GM12873 (cell line): ENCODE results near the gene LPAR6.

Experiments
- TF ChIP-seq, protein P1 (sequence below): IDR thresholded peaks from 2 replicates; pipeline ENCODE4 v1.5.1; 2012; ENCODE audit warnings: low read depth, mild to moderate bottlenecking, moderate library complexity, low read length, control low read depth; ENCODE audit not compliant: insufficient read depth; ENCODE audit errors: missing control alignments

LPAR6 gene

DNA sequence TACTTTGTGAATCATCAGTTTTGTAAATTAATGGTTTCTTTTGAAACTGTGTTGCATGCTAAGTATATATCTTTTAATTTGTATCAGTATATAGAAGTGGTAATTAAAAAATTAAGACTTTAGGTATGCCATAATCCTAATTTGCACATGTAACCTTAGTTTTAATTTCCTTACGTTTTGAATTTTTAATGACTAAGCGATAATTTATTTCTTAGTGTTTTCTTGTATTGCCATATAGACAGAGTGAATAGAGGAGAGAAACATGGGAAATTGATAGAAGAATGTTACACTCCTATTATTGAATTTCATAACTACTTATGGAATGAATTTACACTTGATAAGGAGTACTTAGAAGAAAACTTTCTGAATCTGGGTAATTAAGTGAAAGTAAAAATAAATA is 29.5 kb downstream of the LPAR6 start:
- TF ChIP-seq, protein P1, sequence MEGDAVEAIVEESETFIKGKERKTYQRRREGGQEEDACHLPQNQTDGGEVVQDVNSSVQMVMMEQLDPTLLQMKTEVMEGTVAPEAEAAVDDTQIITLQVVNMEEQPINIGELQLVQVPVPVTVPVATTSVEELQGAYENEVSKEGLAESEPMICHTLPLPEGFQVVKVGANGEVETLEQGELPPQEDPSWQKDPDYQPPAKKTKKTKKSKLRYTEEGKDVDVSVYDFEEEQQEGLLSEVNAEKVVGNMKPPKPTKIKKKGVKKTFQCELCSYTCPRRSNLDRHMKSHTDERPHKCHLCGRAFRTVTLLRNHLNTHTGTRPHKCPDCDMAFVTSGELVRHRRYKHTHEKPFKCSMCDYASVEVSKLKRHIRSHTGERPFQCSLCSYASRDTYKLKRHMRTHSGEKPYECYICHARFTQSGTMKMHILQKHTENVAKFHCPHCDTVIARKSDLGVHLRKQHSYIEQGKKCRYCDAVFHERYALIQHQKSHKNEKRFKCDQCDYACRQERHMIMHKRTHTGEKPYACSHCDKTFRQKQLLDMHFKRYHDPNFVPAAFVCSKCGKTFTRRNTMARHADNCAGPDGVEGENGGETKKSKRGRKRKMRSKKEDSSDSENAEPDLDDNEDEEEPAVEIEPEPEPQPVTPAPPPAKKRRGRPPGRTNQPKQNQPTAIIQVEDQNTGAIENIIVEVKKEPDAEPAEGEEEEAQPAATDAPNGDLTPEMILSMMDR, result no peak

DNA sequence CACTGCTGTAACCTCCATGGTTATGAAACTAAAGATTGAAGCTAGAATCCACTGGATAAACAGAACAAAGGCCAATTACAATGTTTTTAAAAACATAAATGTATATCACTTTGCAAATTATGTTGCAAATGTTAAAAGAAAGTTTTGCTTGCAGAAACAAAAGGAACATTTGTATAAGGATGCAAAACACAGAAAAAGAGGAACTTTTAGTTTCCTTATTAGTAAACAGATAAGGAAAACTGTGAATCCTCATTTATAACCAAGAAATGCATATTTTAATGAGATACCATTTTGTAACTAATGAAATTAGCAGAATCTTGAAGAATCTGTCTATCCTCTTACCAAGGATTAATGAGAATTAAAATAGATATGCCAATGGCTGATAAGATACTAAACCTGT is 32.3 kb downstream of the LPAR6 start:
- TF ChIP-seq, protein P1, result no peak

DNA sequence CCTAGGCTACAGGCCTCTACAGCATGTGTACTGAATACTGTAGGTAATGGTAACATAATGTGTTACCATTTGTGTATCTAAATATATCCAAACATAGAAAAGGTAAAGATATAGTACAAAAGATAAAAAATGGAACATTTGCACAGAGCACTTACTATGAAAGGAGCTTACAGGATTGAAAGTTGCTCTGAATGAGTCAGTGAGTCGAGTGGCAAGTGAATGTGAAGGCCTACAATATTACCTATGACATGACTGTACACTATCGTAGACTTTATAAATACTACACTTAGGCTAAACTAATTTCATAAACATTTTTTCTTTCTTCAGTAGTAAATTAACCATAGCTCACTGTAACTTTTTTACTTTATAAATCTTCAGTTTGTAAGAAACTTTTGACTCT is 35.1 kb downstream of the LPAR6 start:
- TF ChIP-seq, protein P1, result no peak

DNA sequence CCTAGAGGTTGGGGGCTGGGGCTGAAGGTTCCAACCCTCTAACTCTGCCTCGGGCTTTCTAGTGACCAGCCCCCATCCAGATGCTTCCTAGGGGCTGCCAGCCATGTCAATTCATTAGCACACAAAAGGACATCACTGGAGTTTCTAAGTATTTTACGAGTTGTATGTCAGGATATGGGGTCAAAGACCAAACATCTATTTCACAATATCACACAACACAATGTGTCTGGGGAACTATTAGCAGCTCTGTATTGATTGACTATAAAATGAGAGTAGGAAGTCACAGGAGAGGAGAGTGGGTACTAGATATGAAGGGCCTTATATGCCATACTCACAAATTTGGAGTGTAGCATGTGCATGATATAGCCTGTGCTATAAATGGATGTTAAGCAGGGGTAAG is 42.1 kb downstream of the LPAR6 start:
- TF ChIP-seq, protein P1, result no peak

DNA sequence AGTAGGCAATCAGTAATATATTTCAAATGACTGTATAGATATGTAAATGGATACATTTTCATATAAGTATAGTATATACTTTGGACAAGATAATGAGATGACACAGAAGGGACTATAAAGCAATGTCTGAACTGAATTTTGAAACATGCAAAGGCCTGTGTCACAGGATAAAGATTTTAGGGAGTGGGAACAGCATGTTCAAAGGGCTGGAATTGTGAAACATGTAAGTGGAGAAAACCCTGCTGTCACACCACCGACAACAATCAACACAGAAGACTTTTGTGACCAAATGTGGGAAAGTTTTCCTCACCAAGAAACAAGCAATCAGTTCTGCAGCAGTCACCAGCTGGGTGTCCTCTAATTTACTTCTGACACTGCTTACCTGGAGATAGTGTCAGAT is 42.9 kb downstream of the LPAR6 start:
- TF ChIP-seq, protein P1, result no peak
